Mesendoderm (in vitro differentiated cells): ENCODE measurements around the gene LAMA1.

ENCODE experiments used
- DNase-seq: peaks from one replicate; pipeline ENCODE4 v3.0.0; 2013
- H2AK5ac ChIP-seq: 2 replicates; pipeline ENCODE4 v1.6.1; 2013; ENCODE audit warnings: low read length, inconsistent platforms
- H2BK120ac ChIP-seq: 2 replicates; pipeline ENCODE4 v1.6.1; 2013; ENCODE audit warnings: low read depth, mild to moderate bottlenecking, low read length, moderate library complexity, mixed read lengths
- H2BK15ac ChIP-seq: replicated peaks from 2 replicates; pipeline ENCODE4 v1.6.1; 2013; ENCODE audit warnings: low read depth, mild to moderate bottlenecking, moderate library complexity
- H2BK5ac ChIP-seq: 2 replicates; pipeline ENCODE4 v1.6.1; 2013; ENCODE audit warnings: low read length, inconsistent platforms
- H3K18ac ChIP-seq: 2 replicates; pipeline ENCODE4 v1.6.1; 2013; ENCODE audit warnings: mild to moderate bottlenecking, low read length, mixed read lengths
- H3K23ac ChIP-seq: one replicate; pipeline ENCODE4 v1.6.1; 2013; ENCODE audit warnings: low read length
- H3K27ac ChIP-seq: 2 replicates; pipeline ENCODE4 v1.5.1; 2013; ENCODE audit warnings: low read depth, mild to moderate bottlenecking, inconsistent platforms, low read length, moderate library complexity
- H3K27me3 ChIP-seq: 2 replicates; pipeline ENCODE4 v1.6.1; 2013; ENCODE audit warnings: low read length, control low read depth, mild to moderate bottlenecking, inconsistent platforms; ENCODE audit not compliant: insufficient read depth, poor library complexity
- H3K36me3 ChIP-seq: 2 replicates; pipeline ENCODE4 v1.6.1; 2013; ENCODE audit warnings: low read length, inconsistent platforms; ENCODE audit not compliant: control insufficient read depth, insufficient read depth
- H3K4ac ChIP-seq: one replicate; pipeline ENCODE4 v1.6.1; 2013; ENCODE audit warnings: low read depth, mild to moderate bottlenecking, low read length, moderate library complexity
- H3K4me1 ChIP-seq: 2 replicates; pipeline ENCODE4 v1.6.1; 2013; ENCODE audit warnings: low read depth, low read length, inconsistent platforms; ENCODE audit not compliant: control insufficient read depth
- H3K4me2 ChIP-seq: 2 replicates; pipeline ENCODE4 v1.6.1; 2013; ENCODE audit warnings: low read length
- H3K4me3 ChIP-seq: 2 replicates; pipeline ENCODE4 v1.5.1; 2013; ENCODE audit warnings: mild to moderate bottlenecking, low read length
- H3K56ac ChIP-seq: one replicate; pipeline ENCODE4 v1.6.1; 2013; ENCODE audit warnings: low read length
- H3K79me1 ChIP-seq: 2 replicates; pipeline ENCODE4 v1.6.1; 2013; ENCODE audit warnings: low read length, inconsistent platforms
- H3K79me2 ChIP-seq: 2 replicates; pipeline ENCODE4 v1.6.1; 2013; ENCODE audit warnings: mild to moderate bottlenecking, low read length; ENCODE audit not compliant: control insufficient read depth, insufficient read depth
- H3K9ac ChIP-seq: 2 replicates; pipeline ENCODE4 v1.6.1; 2013; ENCODE audit warnings: low read length, inconsistent platforms
- H4K5ac ChIP-seq: one replicate; pipeline ENCODE4 v1.6.1; 2013; ENCODE audit warnings: low read length
- H4K8ac ChIP-seq: one replicate; pipeline ENCODE4 v1.6.1; 2013; ENCODE audit warnings: low read depth, mild to moderate bottlenecking, control low read depth, low read length, moderate library complexity
- WGBS: extraction: QIAGEN DNeasy Blood & Tissue Kit; methylation state at CpG from one replicate; pipeline ENCODE4 v1.1.7; 2013; ENCODE audit warnings: low lambda C conversion rate, missing lambda C conversion rate; ENCODE audit not compliant: insufficient coverage; ENCODE audit errors: extremely low coverage; 5-methylcytosine and 5-hydroxymethylcytosine counted together

LAMA1 gene

DNA sequence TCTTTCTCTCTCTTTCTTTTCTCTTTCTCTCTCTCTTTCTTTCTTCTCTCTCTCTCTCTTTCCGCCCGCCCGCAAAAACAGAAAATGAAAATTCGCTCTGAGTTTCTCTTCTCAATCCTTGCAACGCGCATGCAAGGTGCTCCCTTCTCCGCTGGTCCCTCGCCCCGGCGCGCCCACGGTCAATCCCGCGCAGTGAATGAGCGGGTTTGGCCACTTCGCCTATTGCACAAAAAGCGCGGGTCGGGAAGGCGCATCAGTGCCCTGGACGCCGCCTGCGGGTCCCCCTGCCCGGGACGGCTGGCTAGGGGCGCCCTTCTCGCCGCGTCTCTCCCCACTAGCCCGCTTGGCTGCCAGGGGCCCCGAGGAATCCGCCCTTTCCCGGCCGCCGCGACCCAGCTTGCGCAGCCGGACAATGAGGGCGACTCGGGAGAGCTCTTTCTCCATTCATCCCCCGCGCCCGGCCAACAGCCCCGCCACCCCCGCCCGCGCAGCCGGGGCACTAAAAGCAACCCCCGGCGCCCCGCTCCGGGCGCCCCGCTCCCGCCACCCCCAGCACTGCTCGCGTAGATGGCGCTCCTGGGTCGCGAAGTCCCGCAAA lies 706 bp downstream of the LAMA1 start:
- Histone ChIP-seq H3K56ac (peak overlapping the region; percentile 92), H3K18ac (peak overlapping the region; percentile 69), H2BK5ac (no peak overlapping the region), H3K27ac (no peak overlapping the region), H2AK5ac (no peak overlapping the region), H3K36me3 (no peaks in the 10 kb centered on the region), H4K5ac (no peak overlapping the region), H2BK120ac (no peak overlapping the region), H2BK15ac (no peak overlapping the region), H3K79me2 (peaks cover 6% of the 10 kb centered on the region), H3K4ac (peak overlapping the region; percentile 90), H3K4me2 (peak overlapping the region; percentile 37), H3K4me1 (peaks cover 5% of the 10 kb centered on the region), H4K8ac (no peak overlapping the region), H3K9ac (peak overlapping the region; percentile 75), H3K27me3 (no peaks in the 10 kb centered on the region), H3K23ac (peak overlapping the region; percentile 45), H3K4me3 (peak overlapping the region; percentile 72), H3K79me1 (peaks cover 2% of the 10 kb centered on the region)
- DNase-seq = peak; percentile 41
- no CpG with 5 or more reads among the region's 61 CpGs for WGBS

DNA sequence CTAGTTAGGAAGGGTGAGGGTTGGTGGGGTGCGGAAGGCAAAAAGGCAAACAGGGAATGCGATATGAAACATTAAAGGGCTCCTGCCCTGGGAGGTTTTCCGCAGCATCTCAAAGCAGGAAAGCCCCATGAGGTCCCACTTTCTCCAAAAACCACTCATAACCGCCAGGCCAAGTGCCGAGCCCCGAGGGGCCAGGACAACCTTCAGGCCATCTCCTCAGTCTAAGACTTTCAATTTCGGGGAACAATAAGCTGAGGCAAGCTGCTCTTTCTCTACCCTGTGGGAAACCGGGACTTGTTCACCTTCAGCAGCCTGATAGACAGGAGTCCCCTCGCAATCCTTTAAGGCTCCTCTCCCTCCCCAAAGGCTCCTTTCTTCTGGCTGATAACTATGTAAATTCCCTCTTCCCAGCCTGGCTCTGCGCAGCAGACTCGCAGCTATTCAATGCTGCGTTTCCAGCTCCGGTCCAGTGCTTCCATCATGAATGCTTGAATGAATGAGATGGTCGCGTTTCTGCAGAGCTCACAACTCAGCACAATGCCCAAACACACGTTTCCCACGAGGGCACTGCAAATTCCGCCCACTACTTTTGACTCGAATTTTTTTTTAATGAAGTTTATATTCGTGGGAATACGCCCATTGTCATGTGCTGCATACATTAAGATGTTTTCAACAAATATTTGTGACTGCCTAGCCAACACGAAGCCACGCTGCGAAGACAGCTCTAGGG lies 1.4 kb downstream of the LAMA1 start:
- no peaks in the 10 kb centered on the region for H3K27me3 ChIP-seq
- H2BK15ac ChIP-seq = no peak overlapping the region
- H3K4me2 ChIP-seq = peak overlapping the region; percentile 19
- H2BK120ac ChIP-seq = no peak overlapping the region
- H4K5ac ChIP-seq = no peak overlapping the region
- H3K4me1 ChIP-seq = peaks cover 5% of the 10 kb centered on the region
- no peak overlapping the region for H2BK5ac ChIP-seq
- peak overlapping the region; percentile 75 for H3K9ac ChIP-seq
- no CpG with 5 or more reads among the region's 24 CpGs for WGBS
- no peak overlapping the region for H3K4ac ChIP-seq
- H3K79me1 ChIP-seq = peaks cover 2% of the 10 kb centered on the region
- H3K27ac ChIP-seq = no peak overlapping the region
- peak overlapping the region; percentile 92 for H3K56ac ChIP-seq
- peak overlapping the region; percentile 72 for H3K4me3 ChIP-seq
- peak overlapping the region; percentile 69 for H3K18ac ChIP-seq
- H3K36me3 ChIP-seq = no peaks in the 10 kb centered on the region
- H2AK5ac ChIP-seq = no peak overlapping the region
- no peak overlapping the region for H3K23ac ChIP-seq
- peaks cover 6% of the 10 kb centered on the region for H3K79me2 ChIP-seq
- peak; percentile 85 for DNase-seq
- H4K8ac ChIP-seq = no peak overlapping the region

DNA sequence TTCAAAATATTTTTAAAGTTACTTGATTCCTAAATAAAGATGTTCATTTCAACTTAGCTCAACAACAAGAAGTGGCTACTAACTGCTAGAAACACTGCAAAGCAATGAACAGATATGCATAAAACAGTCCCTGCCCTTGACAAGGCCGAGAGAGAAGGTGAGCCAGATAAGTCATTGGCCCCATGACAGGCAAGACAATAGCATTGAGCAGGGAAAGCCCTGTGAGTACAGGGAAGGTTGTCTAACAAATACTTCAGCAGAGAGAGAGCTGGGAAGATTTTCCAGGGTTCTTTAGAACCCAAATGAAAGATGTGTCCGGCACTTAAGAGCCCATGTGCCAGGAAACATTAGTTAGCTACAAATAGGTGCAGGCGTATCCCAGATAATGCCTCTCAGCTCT lies 4.7 kb downstream of the LAMA1 start:
- H2AK5ac ChIP-seq = no peak overlapping the region
- no peak overlapping the region for H2BK120ac ChIP-seq
- peaks cover 9% of the 10 kb centered on the region for H3K79me2 ChIP-seq
- no peaks in the 10 kb centered on the region for H3K36me3 ChIP-seq
- WGBS = no CpG with 5 or more reads among the region's 3 CpGs
- H3K56ac ChIP-seq = no peak overlapping the region
- H4K5ac ChIP-seq = no peak overlapping the region
- peaks cover 9% of the 10 kb centered on the region for H3K4me1 ChIP-seq
- no peak overlapping the region for H3K4me2 ChIP-seq
- H3K23ac ChIP-seq = no peak overlapping the region
- no peaks in the 10 kb centered on the region for H3K27me3 ChIP-seq
- H3K79me1 ChIP-seq = peaks cover 2% of the 10 kb centered on the region
- H3K4ac ChIP-seq = no peak overlapping the region
- no peak overlapping the region for H2BK5ac ChIP-seq
- H3K27ac ChIP-seq = no peak overlapping the region
- H2BK15ac ChIP-seq = no peak overlapping the region
- H3K18ac ChIP-seq = no peak overlapping the region
- no peak overlapping the region for H3K4me3 ChIP-seq
- no peak overlapping the region for H3K9ac ChIP-seq
- no peak for DNase-seq
- no peak overlapping the region for H4K8ac ChIP-seq

GRCh38 chr18:7111134-7111533 lies 6.5 kb downstream of the LAMA1 start:
- Histone ChIP-seq H2BK5ac (no peak overlapping the region), H3K18ac (no peak overlapping the region), H3K4me2 (no peak overlapping the region), H3K27ac (no peak overlapping the region), H3K9ac (no peak overlapping the region), H3K4ac (no peak overlapping the region), H3K23ac (no peak overlapping the region), H3K27me3 (no peaks in the 10 kb centered on the region), H3K4me3 (no peak overlapping the region), H3K79me2 (peaks cover 9% of the 10 kb centered on the region), H3K79me1 (peaks cover 3% of the 10 kb centered on the region), H4K5ac (no peak overlapping the region), H2BK120ac (no peak overlapping the region), H3K36me3 (no peaks in the 10 kb centered on the region), H4K8ac (no peak overlapping the region), H2AK5ac (no peak overlapping the region), H3K4me1 (peaks cover 9% of the 10 kb centered on the region), H2BK15ac (no peak overlapping the region), H3K56ac (peak overlapping the region; percentile 47)
- DNase-seq = peak; percentile 91
- no CpG with 5 or more reads among the region's 2 CpGs for WGBS

DNA sequence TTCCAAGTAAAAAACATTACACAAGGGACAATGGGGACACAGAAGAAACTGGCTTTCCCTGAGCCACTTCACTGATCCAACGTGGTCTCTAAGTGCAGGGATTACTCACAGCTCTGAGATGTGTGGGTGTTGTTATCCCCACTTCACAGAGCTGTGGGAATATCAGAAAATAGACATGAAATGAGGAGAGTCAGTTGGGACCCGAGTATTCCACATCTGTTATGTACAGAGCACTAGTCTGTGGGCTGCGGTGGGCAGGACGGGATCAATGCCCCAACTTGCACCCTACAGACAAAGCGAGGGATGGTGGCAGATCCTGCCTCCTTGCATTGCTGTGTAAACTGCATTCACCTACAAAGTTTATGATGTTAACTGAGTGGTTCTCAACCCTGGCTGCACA lies 11.7 kb downstream of the LAMA1 start:
- no CpG with 5 or more reads among the region's 5 CpGs for WGBS
- H3K23ac ChIP-seq = peak overlapping the region; percentile 24
- peaks cover 9% of the 10 kb centered on the region for H3K79me2 ChIP-seq
- no peak overlapping the region for H2BK15ac ChIP-seq
- H4K5ac ChIP-seq = no peak overlapping the region
- no peak overlapping the region for H4K8ac ChIP-seq
- no peak overlapping the region for H2BK120ac ChIP-seq
- H3K18ac ChIP-seq = no peak overlapping the region
- H3K27ac ChIP-seq = no peak overlapping the region
- peak overlapping the region; percentile 15 for H3K56ac ChIP-seq
- H3K4me1 ChIP-seq = peaks cover 3% of the 10 kb centered on the region
- no peak overlapping the region for H3K4ac ChIP-seq
- no peak overlapping the region for H3K4me2 ChIP-seq
- H3K36me3 ChIP-seq = no peaks in the 10 kb centered on the region
- H2AK5ac ChIP-seq = no peak overlapping the region
- no peak overlapping the region for H3K4me3 ChIP-seq
- H2BK5ac ChIP-seq = no peak overlapping the region
- peaks cover 11% of the 10 kb centered on the region for H3K79me1 ChIP-seq
- no peak for DNase-seq
- no peaks in the 10 kb centered on the region for H3K27me3 ChIP-seq
- no peak overlapping the region for H3K9ac ChIP-seq
